K562 (cell line): ENCODE measurements around the gene SIK3. TPM values are rescaled to one million over a fixed set of nuclear protein-coding genes. Genes with fewer than 3 reads are reported as not detected.

ENCODE experiments used
- ATAC-seq: fragments of 200-7000 bp; cut with Tn5 transposase; 3 replicates; pipeline ENCODE4 v1.9.1; 2020; ENCODE audit warnings: moderate library complexity
- BruUV-seq: library from RNA; stranded (reverse); fragments of 400-500 nt; replicated peaks from 2 replicates; lab custom pipeline; 2021; lab: Mats Ljungman, UMichigan
- CTCF ChIA-PET: fragments of 300-600 bp; formaldehyde crosslinking; extraction: SDS; loops from one replicate; lab custom pipeline; 2021; ENCODE audit warnings: low intra/inter-chr PET ratio; lab: Yijun Ruan, JAX
- POLR2A ChIA-PET: fragments of 300-600, 350-650 bp; sonication (Branson Sonifier 250); formaldehyde crosslinking; extraction: SDS; loops from one replicate; lab custom pipeline; 2021; ENCODE audit warnings: antibody characterized with exemption, inconsistent platforms; lab: Yijun Ruan, JAX
- DNase-seq, 4 experiments: peaks; one replicate each; pipeline versions ENCODE4 v3.0.0 to v3.0.0-alpha.2; 2011 to 2018; ENCODE audit warnings: low spot score in 3 of 4, mixed read lengths in 3 of 4; ENCODE audit errors: extremely low read depth in 1 of 4
- FAIRE-seq: peaks from 2 replicates; lab custom pipeline; 2011; peaks lifted over from hg19 to GRCh38; lab: Jason Lieb, UNC
- H2AFZ ChIP-seq: 2 replicates; pipeline ENCODE4 v1.6.0; 2011; ENCODE audit warnings: low read depth, low read length, control low read depth, inconsistent platforms
- H3K27ac ChIP-seq: fragments of 200-600 bp; 3 replicates; pipeline ENCODE4 v1.8.0; 2011; ENCODE audit warnings: low read depth, mild to moderate bottlenecking, control low read depth, inconsistent platforms, low read length, moderate library complexity, mixed read lengths; ENCODE audit errors: extremely low read depth
- H3K27me3 ChIP-seq, 2 experiments: fragments of 300-600 bp in 1 of 2; 2 replicates in 1 of 2; 3 replicates in 1 of 2; pipeline versions ENCODE4 v1.6.0 to v1.8.0; 2011; ENCODE audit warnings: inconsistent platforms in 2 of 2, low read length in 2 of 2, mild to moderate bottlenecking in 1 of 2, mixed read lengths in 1 of 2, moderate library complexity in 1 of 2; ENCODE audit not compliant: control insufficient read depth in 2 of 2, insufficient read depth in 2 of 2
- H3K36me3 ChIP-seq: fragments of 300-600 bp; 3 replicates; pipeline ENCODE4 v1.8.0; 2011; ENCODE audit warnings: mild to moderate bottlenecking, low read length, inconsistent platforms; ENCODE audit not compliant: control insufficient read depth, insufficient read depth
- H3K4me1 ChIP-seq, 2 experiments: fragments of 200-600 bp in 1 of 2; replicated peaks in 1 of 2; 2 replicates in 1 of 2; 3 replicates in 1 of 2; pipeline versions ENCODE4 v1.5.1 to v1.8.0; 2011; ENCODE audit warnings: inconsistent platforms in 2 of 2, low read length in 2 of 2, mild to moderate bottlenecking in 1 of 2, mixed read lengths in 1 of 2, moderate library complexity in 1 of 2; ENCODE audit not compliant: control insufficient read depth in 2 of 2, insufficient read depth in 2 of 2
- H3K4me2 ChIP-seq: 2 replicates; pipeline ENCODE4 v1.6.1; 2011; ENCODE audit warnings: low read length, control low read depth, inconsistent platforms, mixed read lengths; ENCODE audit not compliant: insufficient read depth
- H3K4me3 ChIP-seq: fragments of 200-600 bp; sonication (generic), shearing (Covaris generic); 2 replicates; pipeline ENCODE4 v1.5.1; 2016; ENCODE audit warnings: control low read depth, inconsistent platforms
- H3K79me2 ChIP-seq: fragments of 200-600 bp; 3 replicates; pipeline ENCODE4 v1.8.0; 2011; ENCODE audit warnings: low read length, inconsistent platforms; ENCODE audit not compliant: control insufficient read depth, insufficient read depth
- H3K9ac ChIP-seq, 2 experiments: 2 replicates each; pipeline versions ENCODE4 v1.6.0 to v1.6.1; 2011; ENCODE audit warnings: low read depth in 2 of 2, low read length in 2 of 2, control low read depth in 1 of 2, inconsistent platforms in 1 of 2, mild to moderate bottlenecking in 1 of 2, mixed read lengths in 1 of 2; ENCODE audit not compliant: insufficient read depth in 1 of 2
- H3K9me1 ChIP-seq: one replicate; pipeline ENCODE4 v1.6.0; 2011; ENCODE audit warnings: inconsistent platforms, mild to moderate bottlenecking, low read length, moderate library complexity; ENCODE audit not compliant: control insufficient read depth, insufficient read depth
- H3K9me3 ChIP-seq: replicated peaks from 2 replicates; pipeline ENCODE4 v1.5.1; 2011; ENCODE audit warnings: low read depth, low read length, inconsistent platforms; ENCODE audit not compliant: control insufficient read depth, insufficient read depth
- H4K20me1 ChIP-seq: replicated peaks from 2 replicates; pipeline ENCODE4 v1.6.1; 2011; ENCODE audit warnings: low read length, inconsistent platforms, mixed read lengths; ENCODE audit not compliant: control insufficient read depth, insufficient read depth
- ETV1 ChIP-seq: fragments of 450-650 bp; conservative IDR thresholded peaks from 2 replicates; pipeline ENCODE4 v1.6.1; 2016; ENCODE audit warnings: missing genetic modification characterization, control low read depth, low read depth, missing compliant biosample characterization
- MAFK ChIP-seq: IDR thresholded peaks from 2 replicates; pipeline ENCODE4 v1.6.1; 2011; ENCODE audit warnings: low read length, improper control_type of control experiment
- ZNF766 ChIP-seq: fragments of 200-800 bp; sonication (Bioruptor generic); conservative IDR thresholded peaks from 2 replicates; pipeline ENCODE4 v1.6.1; 2016; ENCODE audit warnings: missing genetic modification characterization, missing compliant biosample characterization
- WGBS: fragments of 100-300 bp; shearing (Covaris generic); methylation state at CpG from one replicate; pipeline ENCODE4 v1.1.6; 2016; ENCODE audit warnings: low coverage, mixed read lengths; ENCODE audit not compliant: insufficient coverage; ENCODE audit errors: missing lambda C conversion rate; 5-methylcytosine and 5-hydroxymethylcytosine counted together
- in situ Hi-C: fragments of 300-500 bp; cut with MboI; formaldehyde crosslinking; loops from 4 replicates; pipeline ENCODE4 v1.15.0; 2018; ENCODE audit warnings: inconsistent platforms, mixed read lengths
- intact Hi-C: fragments of 100-400 bp; cut with micrococcal nuclease; formaldehyde crosslinking; loops from 2 replicates; pipeline ENCODE4 v1.14.2; 2022
- polyA plus RNA-seq, 8 experiments: library from polyadenylated mRNA; depleted of rRNA in 4 of 8; stranded (reverse) in 5 of 8; unstranded in 3 of 8; fragments of >200 nt; fragmentation: Nextera tagmentation in 2 of 8; fragmentation: Illumina TruSeq in 1 of 8; extraction: Ambion mirVana in 2 of 8; extraction: Trizol in 1 of 8; gene quantifications; 2 replicates each; pipeline versions ENCODE4 v1.2.1 to v1.2.3, GENCODE V29; 2011 to 2014; ENCODE audit warnings: inconsistent platforms in 1 of 8, missing spikeins in 1 of 8
- total RNA-seq, 7 experiments: library from RNA; depleted of rRNA in 6 of 7; stranded (reverse); fragments of >200 nt in 6 of 7; fragmentation: Illumina TruSeq in 2 of 7; extraction: Trizol in 2 of 7; gene quantifications; 2 replicates each; pipeline versions ENCODE4 v1.2.1 to v1.2.3, GENCODE V29; 2011 to 2021; ENCODE audit warnings: low replicate concordance in 1 of 7
- TF ChIP-seq, protein P1 (sequence below): sonication (generic); IDR thresholded peaks from 2 replicates; pipeline ENCODE4 v1.6.1; 2016

Gene SIK3
- total and polyA plus RNA-seq, 9 of the 15 experiments (the other 6 are each of a cell fraction or from before 2014, with no cell fraction given): 1.6 to 21.6 (median 8.0) TPM

- in situ Hi-C loops: no loop called here
- no peaks in the 10 kb centered on the region for H4K20me1 ChIP-seq
- intact Hi-C loops: no loop called here
- no peak overlapping the region for H3K4me2 ChIP-seq
- CTCF ChIA-PET: no interaction called here
- no TSS peak for BruUV-seq
- no peaks in the 10 kb centered on the region for H3K79me2 ChIP-seq
- H2AFZ ChIP-seq: no peak overlapping the region
- ATAC-seq (peak; percentile 60), DNase-seq (no peak), FAIRE-seq (no peak)
- POLR2A ChIA-PET: no interaction called here
- H3K27me3 ChIP-seq: no peaks in the 10 kb centered on the region
- peaks cover 44% of the 10 kb centered on the region; the same call in 2 of the 3 replicates for H3K36me3 ChIP-seq
- H3K9me3 ChIP-seq: no peaks in the 10 kb centered on the region
- TF ChIP-seq ETV1: 0 out of 2 replicates have a peak, but pooled peaks have one; percentile 24
- 0 out of 2 replicates have a peak, but pooled peaks have one; percentile 17 for TF ChIP-seq MAFK
- TF ChIP-seq ZNF766 (CRISPR knock-in tag): no peak
- TF ChIP-seq, protein P1, sequence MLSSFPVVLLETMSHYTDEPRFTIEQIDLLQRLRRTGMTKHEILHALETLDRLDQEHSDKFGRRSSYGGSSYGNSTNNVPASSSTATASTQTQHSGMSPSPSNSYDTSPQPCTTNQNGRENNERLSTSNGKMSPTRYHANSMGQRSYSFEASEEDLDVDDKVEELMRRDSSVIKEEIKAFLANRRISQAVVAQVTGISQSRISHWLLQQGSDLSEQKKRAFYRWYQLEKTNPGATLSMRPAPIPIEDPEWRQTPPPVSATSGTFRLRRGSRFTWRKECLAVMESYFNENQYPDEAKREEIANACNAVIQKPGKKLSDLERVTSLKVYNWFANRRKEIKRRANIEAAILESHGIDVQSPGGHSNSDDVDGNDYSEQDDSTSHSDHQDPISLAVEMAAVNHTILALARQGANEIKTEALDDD: peak; percentile 89
- WGBS: 58% methylated on average over 6 of the region's 6 CpGs
- peaks cover 0 to 14% of the 10 kb centered on the region in 2 experiments; a peak in 3 of 5 replicates for H3K4me1 ChIP-seq
- H3K9me1 ChIP-seq: no peaks in the 10 kb centered on the region
- H3K4me3 ChIP-seq: no peak overlapping the region
- H3K9ac ChIP-seq: no peak overlapping the region
- H3K27ac ChIP-seq: no peak overlapping the region
Measured at GRCh38 chr11:116853461-116854073, 244.7 kb downstream of the SIK3 start.
